Pancreas (tissue), 10 donors: ENCODE data around the gene ASF1B. TPM values are rescaled to one million over a fixed set of nuclear protein-coding genes. Genes with fewer than 3 reads are reported as not detected.

Experiments
- ATAC-seq, 4 donors: fragments of 200-7000 bp; cut with Tn5 transposase; one replicate each; pipeline versions ENCODE4 v1.8.0 to v1.9.1; 2020; ENCODE audit warnings: mild to moderate bottlenecking in 4 of 4, moderate library complexity in 4 of 4
- DNase-seq, 6 donors: peaks; one replicate each; pipeline ENCODE4 v3.0.0-alpha.2; 2020
- FAIRE-seq: peaks from 2 replicates; lab custom pipeline; 2012; peaks lifted over from hg19 to GRCh38; lab: Jason Lieb, UNC
- H3K27ac ChIP-seq, 4 donors: fragments of 200-600 bp; sonication (generic); 1 replicate in 3 of 4; 2 replicates in 1 of 4; pipeline versions ENCODE4 v1.5.0 to v1.8.0; 2020
- H3K27me3 ChIP-seq, 4 donors: fragments of 200-600 bp; one replicate each; pipeline ENCODE4 v1.8.0; 2021
- H3K36me3 ChIP-seq, 3 donors: fragments of 200-600 bp; sonication (generic) in 1 of 3; one replicate each; pipeline versions ENCODE4 v1.5.0 to v1.8.0; 2020 to 2021
- H3K4me1 ChIP-seq, 3 donors: fragments of 200-600 bp; one replicate each; pipeline ENCODE4 v1.8.0; 2021
- H3K4me3 ChIP-seq, 4 donors: fragments of 200-600 bp; sonication (generic) in 2 of 4; one replicate each; pipeline versions ENCODE4 v1.5.0 to v1.8.0; 2020 to 2021
- H3K9me3 ChIP-seq, 4 donors: fragments of 200-600 bp; one replicate each; pipeline ENCODE4 v1.8.0; 2021
- CTCF ChIP-seq, 4 donors: fragments of 200-600 bp; sonication (generic) in 3 of 4; IDR thresholded peaks; one replicate each; pipeline versions ENCODE4 v1.5.0 to v1.8.0; 2021; ENCODE audit warnings: antibody characterized with exemption in 4 of 4
- WGBS, 2 donors: extraction: QIAGEN DNeasy Blood & Tissue Kit; methylation state at CpG; one replicate each; pipeline ENCODE4 v1.1.7; 2013; 5-methylcytosine and 5-hydroxymethylcytosine counted together
- intact Hi-C, 3 donors: fragments of 100-400 bp; cut with DNase I; formaldehyde crosslinking; loops; one replicate each; pipeline versions ENCODE4 v1.11.1 to v1.14.2; 2022
- polyA plus RNA-seq, 2 donors: library from polyadenylated mRNA; stranded (reverse); fragments of 200-250 nt; gene quantifications; one replicate each; pipeline ENCODE4 v1.2.3, GENCODE V29; 2013
- total RNA-seq, 6 donors: library from RNA; stranded (reverse); fragmentation: NEBNext Ultra II Directional in 4 of 6; extraction: Animal tissue kit (Norgen Biotek cat#: 25700) in 4 of 6; gene quantifications; one replicate each; pipeline versions ENCODE4 v1.2.1 to v1.2.4, GENCODE V29; 2021 to 2023
- donor health status: healthy with polysubstance abuse.
- donor health status: DM: no; HTN: no; CAD: no; lungs with moderate emphysema.
- donor health status: DM: no; HTN: no; CAD: no.
- donor health status: control.
- donor health status: control.
- donor health status: Bipolar disorder and iron deficiency.
- donor health status: DM: yes; HTN: yes; CAD: no.
- donor health status: DM: no; HTN: no; CAD: no.
- donor health status: DM: no; HTN: no; CAD: no.
- donor health status: DM: yes; HTN: yes; CAD: no.

The ASF1B gene
- total and polyA plus RNA-seq, 8 donors: 0.14 to 1.1 (median 0.41) TPM

- no peaks in the 10 kb centered on the region for H3K9me3 ChIP-seq
- WGBS, 2 donors: 91 to 96% methylated on average over 12 of the region's 12 CpGs
- no peaks in the 10 kb centered on the region for H3K4me1 ChIP-seq
- no peak for FAIRE-seq
- no peak overlapping the region for H3K4me3 ChIP-seq
- no peak overlapping the region for H3K27ac ChIP-seq
- TF ChIP-seq CTCF (IDR thresholded peaks at IDR 0.05): no peak
- no peaks in the 10 kb centered on the region for H3K27me3 ChIP-seq
- DNase-seq: no peak
- H3K36me3 ChIP-seq: peaks cover 0 to 4% (median 0%) of the 10 kb centered on the region in 3 donors
- ATAC-seq: no peak
- intact Hi-C loops: no loop called here
These were observed 32.6 kb upstream of the ASF1B start for GRCh38 chr19:14168993-14169392.

- Histone ChIP-seq H3K4me1 (no peaks in the 10 kb centered on the region), H3K27me3 (no peaks in the 10 kb centered on the region), H3K4me3 (no peak overlapping the region), H3K9me3 (no peaks in the 10 kb centered on the region), H3K27ac (no peak overlapping the region), H3K36me3 (peaks cover 0 to 4% (median 0%) of the 10 kb centered on the region in 3 donors)
- DNase-seq: no peak
- no peak for ATAC-seq
- intact Hi-C loops: no loop called here
- no peak for FAIRE-seq
- TF ChIP-seq CTCF (IDR thresholded peaks at IDR 0.05): no peak
- 84 to 89% methylated on average over 19 of the region's 19 CpGs for WGBS, 2 donors
These were observed 32.0 kb upstream of the ASF1B start for GRCh38 chr19:14168259-14168972.

GRCh38 chr19:14167576-14168138 is 31.3 kb upstream of the ASF1B start:
- intact Hi-C loops: no loop called here
- ATAC-seq (peak in 3 of 4 donors; percentile 15 to 46 (median 24)), FAIRE-seq (no peak), DNase-seq (no peak)
- Histone ChIP-seq H3K9me3 (no peaks in the 10 kb centered on the region), H3K4me1 (no peaks in the 10 kb centered on the region), H3K36me3 (peaks cover 0 to 4% (median 0%) of the 10 kb centered on the region in 3 donors), H3K4me3 (no peak overlapping the region), H3K27ac (no peak overlapping the region), H3K27me3 (no peaks in the 10 kb centered on the region)
- WGBS, 2 donors: 79 to 80% methylated on average over 13 to 18 of the region's 18 CpGs
- TF ChIP-seq CTCF (IDR thresholded peaks at IDR 0.05): no peak

- H3K27me3 ChIP-seq: no peaks in the 10 kb centered on the region
- H3K4me1 ChIP-seq: no peaks in the 10 kb centered on the region
- H3K27ac ChIP-seq: no peak overlapping the region
- H3K36me3 ChIP-seq: peaks cover 0 to 4% (median 0%) of the 10 kb centered on the region in 3 donors
- DNase-seq (no peak), FAIRE-seq (no peak), ATAC-seq (no peak)
- no peak overlapping the region for H3K4me3 ChIP-seq
- H3K9me3 ChIP-seq: no peaks in the 10 kb centered on the region
- WGBS, 2 donors: 85 to 86% methylated on average over 8 to 12 of the region's 12 CpGs
- no peak for TF ChIP-seq CTCF (IDR thresholded peaks at IDR 0.05)
- intact Hi-C loops: no loop called here
These were observed 30.7 kb upstream of the ASF1B start for GRCh38 chr19:14166999-14167575.
